Measurements from ENCODE around the gene C1QL4. TPM values are rescaled to one million over a fixed set of nuclear protein-coding genes. Genes with fewer than 3 reads are reported as not detected.

Gene C1QL4
- total and polyA plus RNA-seq, 9 of the 15 experiments (the other 6 are each of a cell fraction or from before 2014, with no cell fraction given) = 0.08 to 2.1 (median 0.31) TPM

DNA sequence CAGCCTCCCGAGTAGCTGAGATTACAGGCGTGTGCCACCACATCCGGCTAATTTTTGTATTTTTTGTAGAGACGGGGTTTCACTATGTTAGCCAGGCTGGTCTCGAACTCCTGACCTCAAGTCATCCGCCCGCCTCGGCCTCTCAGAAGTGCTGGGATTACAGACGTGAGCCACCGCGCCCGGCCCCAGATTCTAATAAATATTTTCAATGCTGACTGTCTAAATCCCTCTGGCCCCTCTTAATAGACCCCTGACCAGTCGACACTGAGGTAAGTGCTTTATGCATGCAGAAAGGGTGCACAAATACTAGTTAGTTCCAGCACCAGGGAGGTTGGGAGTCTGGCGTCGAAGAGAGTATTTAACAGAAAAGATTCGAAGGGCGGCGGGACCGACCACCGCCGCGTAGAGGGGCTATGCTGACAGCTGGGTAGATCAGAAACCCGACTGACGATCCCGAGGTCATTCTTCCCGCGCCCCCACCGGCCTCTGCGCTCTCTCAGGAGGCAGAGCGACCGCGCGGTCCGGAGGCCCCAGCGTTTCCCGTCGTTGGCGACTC lies 29.2 kb upstream of the C1QL4 start:
- Histone ChIP-seq H3K79me2 (ENCODE audit: control insufficient read depth, insufficient read depth, low read length) (peaks cover 40% of the 10 kb centered on the region), H3K4me1 (replicated peaks in 1 of 2; ENCODE audit: control insufficient read depth in 2 of 2, insufficient read depth in 2 of 2, low read length in 2 of 2) (peaks cover 12 to 25% of the 10 kb centered on the region in 2 experiments; a peak in 3 of 5 replicates), H3K4me2 (ENCODE audit: insufficient read depth, low read length) (peak overlapping the region; percentile 99), H3K9ac (ENCODE audit: insufficient read depth in 1 of 2, low read depth in 2 of 2, low read length in 2 of 2) (peak overlapping the region; percentile 93 to 96), H3K9me1 (ENCODE audit: control insufficient read depth, insufficient read depth, low read length) (no peaks in the 10 kb centered on the region), H2AFZ (ENCODE audit: low read depth, low read length) (peak overlapping the region; percentile 98), H3K27me3 (ENCODE audit: control insufficient read depth in 2 of 2, insufficient read depth in 2 of 2, low read length in 2 of 2) (no peaks in the 10 kb centered on the region), H3K9me3 (replicated peaks; ENCODE audit: control insufficient read depth, insufficient read depth, low read depth, low read length) (no peaks in the 10 kb centered on the region), H3K4me3 (peak overlapping the region; percentile 75), H4K20me1 (replicated peaks; ENCODE audit: control insufficient read depth, insufficient read depth, low read length) (no peaks in the 10 kb centered on the region), H3K27ac (ENCODE audit: extremely low read depth, low read depth, low read length) (peak overlapping the region; percentile 96), H3K36me3 (ENCODE audit: control insufficient read depth, insufficient read depth, low read length) (no peaks in the 10 kb centered on the region)
- intact Hi-C loops (cut with micrococcal nuclease) (loop anchor here (5.0 kb wide), 1 partner anchor 56 kb away; no protein-coding TSS in a partner anchor), in situ Hi-C loops (cut with MboI) (no loop called here)
- no peak for FAIRE-seq
- peak; percentile 18 for ATAC-seq
- TF ChIP-seq NR2C2 (CRISPR knock-in tag; IDR thresholded peaks at IDR 0.05) (no peak), NR2C2 (tag; IDR thresholded peaks at IDR 0.05) (peak; percentile 38; the same call in 1 of the 2 replicates), ZNF584 (CRISPR knock-in tag; IDR thresholded peaks at IDR 0.05; ENCODE audit: low read depth) (no peak), BCOR (IDR thresholded peaks at IDR 0.05) (no peak), RBBP5 (IDR thresholded peaks at IDR 0.05; ENCODE audit: borderline replicate concordance, insufficient read depth, low read length, poor library complexity, severe bottlenecking) (no peak), NFXL1 (CRISPR knock-in tag; IDR thresholded peaks at IDR 0.05) (no peak), ZC3H4 (CRISPR knock-in tag; IDR thresholded peaks at IDR 0.05; ENCODE audit: borderline replicate concordance) (peak; percentile 24; the same call in 1 of the 2 replicates), ZBTB7A (IDR thresholded peaks at IDR 0.05; ENCODE audit: borderline replicate concordance, control insufficient read depth, low read depth, low read length) (0 out of 2 replicates have a peak, but pooled peaks have one; percentile 10), ZNF408 (CRISPR knock-in tag; IDR thresholded peaks at IDR 0.05; ENCODE audit: low read depth) (no peak)
- TF ChIP-seq, protein P1, sequence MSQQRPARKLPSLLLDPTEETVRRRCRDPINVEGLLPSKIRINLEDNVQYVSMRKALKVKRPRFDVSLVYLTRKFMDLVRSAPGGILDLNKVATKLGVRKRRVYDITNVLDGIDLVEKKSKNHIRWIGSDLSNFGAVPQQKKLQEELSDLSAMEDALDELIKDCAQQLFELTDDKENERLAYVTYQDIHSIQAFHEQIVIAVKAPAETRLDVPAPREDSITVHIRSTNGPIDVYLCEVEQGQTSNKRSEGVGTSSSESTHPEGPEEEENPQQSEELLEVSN (IDR thresholded peaks at IDR 0.05; ENCODE audit: borderline replicate concordance in 1 of 2, extremely low read depth in 1 of 2, insufficient read depth in 1 of 2, insufficient read length in 1 of 2, low read depth in 1 of 2, low read length in 1 of 2, poor library complexity in 1 of 2, severe bottlenecking in 1 of 2) = peak; percentile 55 to 74
- peak in 1 of 4 experiments; percentile 25 for DNase-seq (ENCODE audit: extremely low read depth in 1 of 4, low spot score in 3 of 4)
- no TSS peak for BruUV-seq (replicated peaks)
- ChIA-PET POLR2A (interaction anchor here (0.6 to 3.4 kb wide), 22 partner anchors 7 to 1873 kb away, joined by 3 to 17 read pairs (median 3); partner anchors contain the start of gene TMBIM6), CTCF (ENCODE audit: low intra/inter-chr PET ratio) (no interaction called here)
- WGBS (ENCODE audit: insufficient coverage, low coverage, missing lambda C conversion rate) = 21% methylated on average over 31 of the region's 38 CpGs

Measured in K562 (cell line).